ENCODE measurements around the gene TRIM63. TPM values are rescaled to one million over a fixed set of nuclear protein-coding genes. Genes with fewer than 3 reads are reported as not detected.

TRIM63 gene
- total RNA-seq, 1 experiment from 2014 or later, result not detected

- no peak for DNase-seq (ENCODE audit: low spot score)
- in situ Hi-C loops (cut with HindIII; ENCODE audit: low sequenced_read_pairs), result no loop called here
These were observed 28.5 kb downstream of the TRIM63 start for GRCh38 chr1:26038904-26039303.

DNA sequence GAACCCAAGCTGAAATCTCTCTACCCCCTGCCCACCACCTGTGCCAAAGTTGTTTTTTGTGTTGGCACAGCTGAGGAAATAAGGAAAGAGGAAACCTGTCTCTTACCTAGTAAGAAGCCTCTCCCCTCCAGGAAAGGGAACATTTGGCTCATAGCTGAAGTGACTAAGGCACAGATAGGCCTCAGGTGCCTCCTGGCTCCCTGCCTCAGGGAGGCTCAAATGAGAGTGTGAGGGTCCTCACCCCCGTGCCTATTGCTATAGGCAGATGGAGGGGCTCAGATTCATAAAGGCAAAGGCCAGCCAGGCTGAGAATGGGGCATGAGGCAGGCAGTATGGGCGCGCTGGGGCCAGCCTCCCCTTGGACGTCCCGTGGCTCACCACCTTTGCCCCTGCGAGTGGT is 29.0 kb downstream of the TRIM63 start:
- DNase-seq (ENCODE audit: low spot score), result no peak
- in situ Hi-C loops (cut with HindIII; ENCODE audit: low sequenced_read_pairs), result no loop called here

DNA sequence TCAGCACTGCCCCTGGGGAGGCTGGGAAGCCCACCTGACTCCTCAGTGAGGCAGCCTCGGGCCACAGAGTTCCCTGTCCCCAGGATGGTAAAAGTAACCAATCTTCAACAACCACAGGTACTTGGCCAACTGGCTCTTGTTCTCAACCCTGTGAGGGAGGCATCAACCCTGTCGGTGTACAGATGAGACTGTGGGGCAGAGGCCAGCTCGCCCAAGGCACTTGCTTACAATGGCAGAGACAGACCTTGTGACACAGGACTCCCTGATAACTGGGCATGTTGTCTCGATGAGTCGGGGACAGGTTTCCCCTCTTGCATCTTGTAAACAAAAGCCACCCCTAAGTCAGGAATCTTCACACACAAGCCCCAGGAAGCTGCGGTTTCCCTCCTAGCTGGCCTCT is 29.5 kb downstream of the TRIM63 start:
- in situ Hi-C loops (cut with HindIII; ENCODE audit: low sequenced_read_pairs), result no loop called here
- DNase-seq (ENCODE audit: low spot score), result no peak

GRCh38 chr1:26036756-26037281 is 30.6 kb downstream of the TRIM63 start:
- in situ Hi-C loops (cut with HindIII; ENCODE audit: low sequenced_read_pairs), result no loop called here
- no peak for DNase-seq (ENCODE audit: low spot score)

DNA sequence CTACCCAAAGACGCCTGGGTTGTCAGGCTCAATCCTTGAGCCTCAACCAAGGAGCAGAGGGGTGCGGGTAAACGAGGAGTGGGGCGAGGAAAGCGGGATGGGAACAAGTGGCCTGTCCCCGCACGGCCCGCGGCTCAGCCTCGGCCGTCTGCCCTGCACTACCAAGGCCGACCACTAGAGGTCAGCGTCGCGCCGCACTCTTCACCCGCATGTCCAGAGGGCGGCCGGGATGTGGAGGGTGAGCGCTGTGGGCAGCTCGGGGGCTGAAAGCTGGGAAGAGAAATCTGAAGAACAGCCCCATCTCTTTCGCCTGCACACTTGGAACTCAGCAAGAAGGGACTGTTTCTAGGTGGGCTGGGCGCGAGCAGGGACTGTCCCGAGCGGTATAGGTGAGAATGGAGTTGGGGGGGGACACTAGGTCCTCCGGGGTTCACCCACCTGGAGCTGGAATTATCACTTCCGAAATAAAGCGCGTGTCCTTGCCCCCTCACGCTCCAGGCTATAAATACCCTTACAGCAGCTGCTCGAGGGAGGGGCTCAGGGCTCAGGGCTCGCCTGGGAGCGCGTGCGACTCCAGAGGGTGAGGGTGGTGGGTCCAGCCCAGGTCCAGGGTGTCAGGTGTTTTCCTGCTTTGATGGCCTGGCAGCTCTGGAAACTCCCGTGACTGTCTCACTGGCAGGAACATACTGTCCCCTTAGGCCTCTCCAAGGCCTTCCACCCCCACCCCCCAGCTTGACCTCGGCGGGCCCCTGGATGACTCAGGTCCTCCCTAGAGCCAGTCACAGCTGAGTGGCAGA is 31.3 kb downstream of the TRIM63 start:
- in situ Hi-C loops (cut with HindIII; ENCODE audit: low sequenced_read_pairs), result no loop called here
- peak; percentile 80 for DNase-seq (ENCODE audit: low spot score)

DNA sequence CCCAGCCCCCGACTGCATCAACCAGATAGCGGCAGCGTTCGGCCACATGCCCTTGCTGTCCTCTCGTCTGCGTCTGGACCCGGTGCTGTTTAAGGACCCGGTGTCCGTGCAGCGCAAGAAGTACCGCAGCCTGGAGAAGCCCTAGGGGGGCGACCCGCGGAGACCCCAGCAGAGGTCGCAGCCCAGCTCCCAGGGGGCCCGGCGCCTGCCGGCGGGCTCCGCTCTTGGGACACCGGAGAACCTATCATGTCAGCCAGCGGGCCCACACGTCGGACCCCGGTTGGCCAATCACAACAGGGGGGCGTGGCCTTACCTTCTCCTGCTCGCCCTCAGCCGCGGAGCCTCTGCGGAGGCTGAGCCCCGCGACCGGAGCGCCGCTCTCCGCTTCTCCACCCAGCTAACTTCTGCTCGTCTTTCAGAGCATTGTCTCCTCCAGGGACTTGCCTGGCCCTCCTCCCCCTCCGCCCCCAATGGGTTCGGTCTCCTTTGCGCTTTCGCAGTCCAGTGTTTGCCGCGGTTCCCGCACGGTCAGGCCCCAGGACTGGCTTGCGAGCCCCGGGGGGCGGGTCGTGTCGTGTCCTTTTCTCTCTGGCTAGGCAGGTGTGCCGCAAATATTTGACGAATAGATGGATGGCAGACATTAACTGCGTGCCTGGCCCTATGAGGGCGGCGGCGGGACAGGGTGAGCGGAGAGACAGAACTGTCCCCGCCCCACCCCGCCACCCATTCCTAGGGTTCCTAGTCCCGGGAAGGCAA is 32.0 kb downstream of the TRIM63 start:
- DNase-seq (ENCODE audit: low spot score), result peak; percentile 97
- in situ Hi-C loops (cut with HindIII; ENCODE audit: low sequenced_read_pairs), result no loop called here

GRCh38 chr1:26034504-26035202 is 32.8 kb downstream of the TRIM63 start:
- peak; percentile 49 for DNase-seq (ENCODE audit: low spot score)

DNA sequence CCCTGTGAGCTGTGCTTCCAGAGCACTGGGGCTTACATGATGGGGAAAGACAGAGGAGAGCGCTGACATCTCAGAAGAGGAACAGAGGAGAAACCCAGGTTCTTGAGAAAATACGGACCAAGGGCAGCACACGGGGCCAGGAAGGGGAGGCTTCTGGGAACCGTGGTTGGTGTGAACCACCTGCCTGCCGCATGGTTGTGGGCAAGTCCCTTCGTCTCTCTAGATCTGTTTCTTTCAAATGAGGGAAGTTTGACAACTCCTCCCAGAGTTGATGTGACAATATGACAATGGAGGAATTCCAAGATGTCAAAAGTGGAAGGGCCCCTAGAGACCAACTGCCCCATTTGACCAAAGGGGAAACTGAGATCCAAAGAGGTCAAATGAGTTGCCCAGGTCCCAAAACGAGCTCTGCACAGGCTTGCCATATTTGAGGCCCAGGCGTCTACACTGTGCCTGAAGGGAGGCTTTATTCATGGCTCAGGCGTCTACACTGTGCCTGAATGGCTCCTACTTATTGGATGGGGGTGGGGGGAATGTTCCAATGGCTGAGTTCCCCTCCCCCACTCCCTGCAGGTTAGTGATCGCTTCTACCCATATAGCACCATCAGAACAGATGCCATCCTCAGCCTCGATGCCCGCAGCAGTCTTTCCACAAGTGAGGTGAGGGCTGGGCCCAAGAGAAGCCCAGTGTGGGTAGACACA is 34.6 kb downstream of the TRIM63 start:
- no peak for DNase-seq (ENCODE audit: low spot score)
- in situ Hi-C loops (cut with HindIII; ENCODE audit: low sequenced_read_pairs), result no loop called here

More at GRCh38 chr1:26034504-26035202, 32.8 kb downstream of the TRIM63 start:
- in situ Hi-C loops (cut with HindIII; ENCODE audit: low sequenced_read_pairs), result no loop called here

DNA sequence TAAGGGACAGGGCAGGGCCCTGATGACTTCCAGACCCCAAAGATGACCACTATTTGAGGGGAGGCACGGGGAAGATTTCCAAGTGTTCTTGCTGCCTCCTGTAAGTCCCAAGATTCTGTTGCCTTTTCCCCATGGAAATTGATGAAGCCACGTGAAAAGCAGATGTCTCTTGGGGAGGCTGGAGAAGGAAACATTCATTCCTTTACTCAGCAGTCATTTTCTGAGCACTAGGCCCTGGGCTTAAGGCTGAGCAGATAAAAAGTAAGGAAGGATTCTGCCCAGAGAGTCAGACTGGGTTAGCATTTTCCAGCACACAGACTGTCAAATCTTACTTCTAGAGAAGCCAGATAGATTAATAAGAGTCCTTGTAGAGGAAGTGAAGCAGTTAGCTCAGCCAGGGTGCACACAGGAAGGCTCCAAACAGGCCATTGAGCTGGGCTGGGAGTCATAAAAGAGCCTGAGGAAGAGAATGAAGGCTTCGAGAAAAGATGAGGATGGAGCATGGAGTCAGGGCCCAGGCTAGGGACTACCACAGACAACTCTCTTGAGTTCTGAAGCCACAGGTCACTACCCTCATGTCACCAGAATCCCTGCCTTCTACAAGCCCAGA is 35.7 kb downstream of the TRIM63 start:
- DNase-seq (ENCODE audit: low spot score), result no peak
- in situ Hi-C loops (cut with HindIII; ENCODE audit: low sequenced_read_pairs), result no loop called here

- no peak for DNase-seq (ENCODE audit: low spot score)
- in situ Hi-C loops (cut with HindIII; ENCODE audit: low sequenced_read_pairs), result no loop called here
These were observed 36.2 kb downstream of the TRIM63 start for GRCh38 chr1:26031196-26031595.

DNA sequence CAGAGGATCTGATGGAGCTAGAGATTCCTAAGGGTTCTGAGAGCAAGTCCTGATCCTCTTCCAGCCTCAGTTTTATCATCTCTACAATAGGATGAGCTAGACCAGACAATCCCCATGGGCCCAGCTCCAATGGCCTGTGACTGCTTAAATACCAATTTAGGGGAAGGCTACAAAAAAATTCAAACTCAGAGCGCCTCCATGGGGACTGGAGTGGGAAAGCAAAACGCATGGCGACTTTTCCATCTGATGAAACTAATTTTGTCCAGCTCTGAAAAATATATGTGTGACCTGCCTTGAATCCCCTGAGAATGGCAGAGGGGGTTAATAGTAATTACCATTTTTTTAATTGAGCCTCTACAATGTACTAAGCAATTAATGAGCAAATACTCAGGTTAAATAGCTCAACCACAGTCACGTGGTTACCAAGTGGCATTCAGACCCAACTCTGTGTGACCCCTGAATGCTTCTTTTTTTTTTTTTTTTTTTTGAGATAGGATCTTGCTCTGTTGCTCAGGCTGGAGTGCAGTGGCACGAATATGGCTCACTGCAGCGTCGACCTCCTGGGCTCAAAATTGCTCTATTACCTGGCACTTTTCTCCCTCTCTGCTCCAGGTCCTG is 37.5 kb downstream of the TRIM63 start:
- in situ Hi-C loops (cut with HindIII; ENCODE audit: low sequenced_read_pairs), result no loop called here
- DNase-seq (ENCODE audit: low spot score), result no peak

DNA sequence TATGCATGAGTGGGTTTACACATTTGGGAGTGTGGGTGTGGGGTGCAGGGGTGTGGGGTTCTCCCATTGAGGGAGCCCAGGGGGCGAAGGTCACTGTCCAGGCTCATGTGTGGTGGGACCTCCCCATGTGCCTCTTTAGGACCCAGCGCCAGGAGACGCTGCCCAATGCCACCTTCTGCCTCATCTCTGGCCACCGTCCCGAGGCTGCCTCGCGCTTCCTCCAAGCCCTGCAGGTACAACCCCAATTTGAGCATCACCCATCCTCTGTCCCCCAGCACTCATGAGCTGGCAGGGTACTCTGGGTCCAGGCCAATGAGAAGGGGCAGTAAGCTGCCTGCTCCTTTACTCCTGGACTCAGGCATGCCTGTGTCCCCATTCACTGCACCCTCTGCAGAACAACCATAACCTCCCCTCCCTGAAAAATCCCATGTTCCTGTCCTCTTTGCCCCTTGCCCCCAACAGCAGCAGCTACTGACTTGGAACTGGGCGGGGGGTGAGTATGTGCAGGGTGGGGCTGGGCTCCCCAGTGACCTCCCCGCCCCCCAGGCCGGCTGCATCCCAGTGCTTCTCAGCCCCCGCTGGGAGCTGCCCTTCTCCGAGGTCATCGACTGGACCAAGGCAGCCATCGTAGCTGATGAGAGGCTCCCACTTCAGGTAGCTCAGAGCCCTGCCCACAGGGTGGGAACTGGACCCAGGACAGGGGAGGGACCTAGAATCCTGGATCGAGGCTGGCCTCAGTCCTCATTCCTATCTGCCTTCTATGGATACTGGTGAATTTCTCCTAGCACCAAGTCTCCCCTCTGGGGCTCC is 38.2 kb downstream of the TRIM63 start:
- in situ Hi-C loops (cut with HindIII; ENCODE audit: low sequenced_read_pairs), result no loop called here

DNA sequence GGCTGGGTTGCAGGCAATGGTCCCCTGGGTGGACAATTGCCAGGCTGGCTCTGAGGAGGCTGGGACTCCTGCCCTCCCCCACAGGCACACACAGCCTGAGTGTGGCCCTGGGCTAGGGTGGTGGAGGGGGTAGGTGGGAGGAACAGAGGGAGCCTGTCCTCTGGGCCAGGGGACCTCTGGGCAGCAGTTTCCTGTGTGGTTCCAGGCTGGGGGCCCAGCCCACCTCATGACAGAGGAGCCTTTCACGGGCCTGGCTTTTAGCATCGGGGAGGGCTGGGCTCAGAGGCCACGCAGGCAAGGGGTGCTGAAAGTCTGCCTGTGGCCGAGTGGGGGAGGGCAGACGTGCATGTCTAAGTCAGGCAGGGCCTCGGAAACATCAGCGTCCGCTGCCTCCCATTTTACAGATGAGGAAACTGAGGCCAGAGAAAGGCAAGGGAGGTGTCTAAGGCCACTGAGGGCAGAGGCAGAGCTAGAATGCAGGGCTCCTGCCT is 38.9 kb downstream of the TRIM63 start:
- in situ Hi-C loops (cut with HindIII; ENCODE audit: low sequenced_read_pairs), result no loop called here
- DNase-seq (ENCODE audit: low spot score), result no peak

More for the DNA sequence above, 38.2 kb downstream of the TRIM63 start:
- no peak for DNase-seq (ENCODE audit: low spot score)

- in situ Hi-C loops (cut with HindIII; ENCODE audit: low sequenced_read_pairs), result no loop called here
- DNase-seq (ENCODE audit: low spot score), result no peak
These were observed 39.5 kb downstream of the TRIM63 start for GRCh38 chr1:26027716-26028489.

- in situ Hi-C loops (cut with HindIII; ENCODE audit: low sequenced_read_pairs), result no loop called here
- no peak for DNase-seq (ENCODE audit: low spot score)
These were observed 41.9 kb downstream of the TRIM63 start for GRCh38 chr1:26025517-26025916.

DNA sequence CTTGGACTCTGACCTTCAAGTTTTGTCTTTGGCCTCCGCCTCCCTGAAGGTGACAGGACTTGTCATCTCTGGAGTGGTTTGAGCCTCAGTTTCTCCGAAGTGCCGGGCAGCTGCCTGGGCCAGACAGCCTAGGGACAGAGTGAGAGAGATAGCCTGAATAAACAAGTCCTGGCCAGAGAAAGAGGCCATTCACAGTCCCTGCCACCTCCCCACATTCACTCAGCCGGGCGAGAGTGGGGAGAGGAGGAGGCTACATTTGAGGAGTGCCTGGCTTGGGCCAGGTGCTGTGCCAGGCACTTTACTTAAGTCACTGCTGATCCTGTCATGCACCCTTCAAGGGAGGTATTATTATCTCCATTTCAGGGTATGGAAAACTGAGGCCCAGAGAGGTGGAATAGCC is 42.4 kb downstream of the TRIM63 start:
- in situ Hi-C loops (cut with HindIII; ENCODE audit: low sequenced_read_pairs), result no loop called here
- DNase-seq (ENCODE audit: low spot score), result no peak

GRCh38 chr1:26023826-26024225 is 43.6 kb downstream of the TRIM63 start:
- DNase-seq (ENCODE audit: low spot score), result no peak
- in situ Hi-C loops (cut with HindIII; ENCODE audit: low sequenced_read_pairs), result no loop called here

Data from G401 (cell line).